Hepatocyte (in vitro differentiated cells): ENCODE data around the gene COX11.

Experiments used
- EZH2 ChIP-seq: fragments of 200-600 bp; sonication (generic); IDR thresholded peaks from 2 replicates; pipeline ENCODE4 v1.6.1; 2016; ENCODE audit warnings: antibody characterized with exemption, mild to moderate bottlenecking, borderline replicate concordance
- EZH2phosphoT487 ChIP-seq: fragments of 200-600 bp; sonication (generic); IDR thresholded peaks from one replicate; pipeline ENCODE4 v1.6.1; 2018; ENCODE audit warnings: antibody characterized with exemption, mild to moderate bottlenecking, low read depth, moderate library complexity; ENCODE audit not compliant: unreplicated experiment, severe bottlenecking
- TF ChIP-seq, protein P1 (sequence below): fragments of 200-600 bp; sonication (generic); IDR thresholded peaks from 2 replicates; pipeline ENCODE4 v1.5.1; 2016; ENCODE audit warnings: antibody characterized with exemption, mild to moderate bottlenecking; ENCODE audit not compliant: poor library complexity

GRCh38 chr17:54916721-54917120 lies 51.7 kb downstream of the COX11 start:
- TF ChIP-seq, protein P1, sequence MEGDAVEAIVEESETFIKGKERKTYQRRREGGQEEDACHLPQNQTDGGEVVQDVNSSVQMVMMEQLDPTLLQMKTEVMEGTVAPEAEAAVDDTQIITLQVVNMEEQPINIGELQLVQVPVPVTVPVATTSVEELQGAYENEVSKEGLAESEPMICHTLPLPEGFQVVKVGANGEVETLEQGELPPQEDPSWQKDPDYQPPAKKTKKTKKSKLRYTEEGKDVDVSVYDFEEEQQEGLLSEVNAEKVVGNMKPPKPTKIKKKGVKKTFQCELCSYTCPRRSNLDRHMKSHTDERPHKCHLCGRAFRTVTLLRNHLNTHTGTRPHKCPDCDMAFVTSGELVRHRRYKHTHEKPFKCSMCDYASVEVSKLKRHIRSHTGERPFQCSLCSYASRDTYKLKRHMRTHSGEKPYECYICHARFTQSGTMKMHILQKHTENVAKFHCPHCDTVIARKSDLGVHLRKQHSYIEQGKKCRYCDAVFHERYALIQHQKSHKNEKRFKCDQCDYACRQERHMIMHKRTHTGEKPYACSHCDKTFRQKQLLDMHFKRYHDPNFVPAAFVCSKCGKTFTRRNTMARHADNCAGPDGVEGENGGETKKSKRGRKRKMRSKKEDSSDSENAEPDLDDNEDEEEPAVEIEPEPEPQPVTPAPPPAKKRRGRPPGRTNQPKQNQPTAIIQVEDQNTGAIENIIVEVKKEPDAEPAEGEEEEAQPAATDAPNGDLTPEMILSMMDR, result no peak
- no peak for TF ChIP-seq EZH2phosphoT487
- no peak for TF ChIP-seq EZH2
